HepG2 (cell line): ENCODE data around the gene DNLZ. TPM values are rescaled to one million over a fixed set of nuclear protein-coding genes. Genes with fewer than 3 reads are reported as not detected.

Source experiments
- CEBPZ ChIP-seq: IDR thresholded peaks from 2 replicates; pipeline ENCODE4 v1.6.1; 2012; ENCODE audit warnings: low read length, improper control_type of control experiment
- CHD4 ChIP-seq: fragments of 200-600 bp; sonication (generic); IDR thresholded peaks from 2 replicates; pipeline ENCODE4 v1.7.0; 2017; ENCODE audit warnings: mild to moderate bottlenecking, low read length, borderline replicate concordance
- CTCF ChIP-seq: sonication (generic); formaldehyde crosslinking; IDR thresholded peaks from 2 replicates; pipeline ENCODE4 v1.5.0; 2020; ENCODE audit warnings: mild to moderate bottlenecking, missing genetic modification reagents, moderate library complexity
- GRHL1 ChIP-seq: sonication (generic); formaldehyde crosslinking; conservative IDR thresholded peaks from 2 replicates; pipeline ENCODE4 v1.8.0; 2022; ENCODE audit warnings: missing genetic modification reagents
- LCORL ChIP-seq, 2 experiments: fragments of 450-650 bp in 1 of 2; sonication (generic) in 1 of 2; formaldehyde crosslinking in 1 of 2; IDR thresholded peaks; 2 replicates each; pipeline versions ENCODE4 v1.5.0 to v1.6.1; 2017 to 2020; ENCODE audit warnings: antibody characterized with exemption in 1 of 2, missing genetic modification reagents in 1 of 2
- MATR3 ChIP-seq: sonication (generic); formaldehyde crosslinking; IDR thresholded peaks from 2 replicates; pipeline ENCODE4 v1.4.0; 2020; ENCODE audit warnings: missing genetic modification reagents
- MIER3 ChIP-seq: IDR thresholded peaks from 2 replicates; pipeline ENCODE4 v1.6.1; 2016; ENCODE audit warnings: missing compliant biosample characterization, borderline replicate concordance
- SYNCRIP ChIP-seq: fragments of 200-400 bp; formaldehyde crosslinking; IDR thresholded peaks from 2 replicates; pipeline ENCODE4 v1.6.1; 2018; ENCODE audit warnings: mild to moderate bottlenecking, low read depth, low read length; ENCODE audit not compliant: insufficient read depth
- XRCC5 ChIP-seq: fragments of 200-400 bp; formaldehyde crosslinking; optimal IDR thresholded peaks from 2 replicates; pipeline ENCODE3; 2017; ENCODE audit warnings: mild to moderate bottlenecking, low read length
- ZBTB46 ChIP-seq: sonication (generic); formaldehyde crosslinking; IDR thresholded peaks from 2 replicates; pipeline ENCODE4 v1.4.0; 2020; ENCODE audit warnings: mild to moderate bottlenecking, missing genetic modification reagents, borderline replicate concordance
- ZMYM3 ChIP-seq: sonication (generic); formaldehyde crosslinking; IDR thresholded peaks from 2 replicates; pipeline ENCODE4 v1.5.1; 2020; ENCODE audit warnings: mild to moderate bottlenecking, missing genetic modification reagents
- ZNF224 ChIP-seq: sonication (generic); formaldehyde crosslinking; IDR thresholded peaks from 2 replicates; pipeline ENCODE4 v1.5.0; 2020; ENCODE audit warnings: mild to moderate bottlenecking, missing genetic modification reagents
- polyA plus RNA-seq, 8 experiments: library from polyadenylated mRNA; depleted of rRNA in 3 of 8; stranded (reverse) in 7 of 8; unstranded in 1 of 8; fragments of >200 nt; fragmentation: Illumina TruSeq in 4 of 8; extraction: Trizol in 4 of 8; gene quantifications; 2 replicates each; pipeline versions ENCODE4 v1.2.1 to v1.2.3, GENCODE V29; 2011 to 2016; ENCODE audit warnings: low read depth in 4 of 8, missing spikeins in 1 of 8, mixed read lengths in 1 of 8; ENCODE audit not compliant: insufficient read depth in 1 of 8
- total RNA-seq, 5 experiments: library from RNA; depleted of rRNA; stranded (reverse); fragments of >200 nt; fragmentation: Illumina TruSeq; extraction: Trizol; gene quantifications; 2 replicates each; pipeline ENCODE4 v1.2.3, GENCODE V29; 2016; ENCODE audit warnings: low read depth in 1 of 5
- TF ChIP-seq, protein P1 (sequence below): sonication (generic); formaldehyde crosslinking; IDR thresholded peaks from 2 replicates; pipeline ENCODE4 v1.4.0; 2020; ENCODE audit warnings: mild to moderate bottlenecking, missing genetic modification reagents
- TF ChIP-seq, protein P2 (sequence below): sonication (generic); formaldehyde crosslinking; conservative IDR thresholded peaks from 2 replicates; pipeline ENCODE4 v1.4.0; 2020; ENCODE audit warnings: missing genetic modification reagents
- TF ChIP-seq, protein P3 (sequence below): sonication (generic); formaldehyde crosslinking; IDR thresholded peaks from 2 replicates; pipeline ENCODE4 v1.5.1; 2020; ENCODE audit warnings: missing genetic modification reagents, mild to moderate bottlenecking, borderline replicate concordance

The DNLZ gene
- total and polyA plus RNA-seq, 2 of the 13 experiments (the other 11 are each of a cell fraction or from before 2014, with no cell fraction given): 3.4 to 8.0 TPM

- TF ChIP-seq XRCC5 (no peak), MATR3 (CRISPR knock-in tag) (no peak), CTCF (CRISPR knock-in tag) (peak; percentile 36), ZMYM3 (CRISPR knock-in tag) (no peak), ZBTB46 (CRISPR knock-in tag) (no peak), LCORL (IDR thresholded peaks at IDR 0.05) (no peak), LCORL (CRISPR knock-in tag; IDR thresholded peaks at IDR 0.05) (no peak), CHD4 (no peak), SYNCRIP (no peak), CEBPZ (no peak), ZNF224 (CRISPR knock-in tag) (no peak), MIER3 (no peak), GRHL1 (no peak)
- TF ChIP-seq, protein P1, sequence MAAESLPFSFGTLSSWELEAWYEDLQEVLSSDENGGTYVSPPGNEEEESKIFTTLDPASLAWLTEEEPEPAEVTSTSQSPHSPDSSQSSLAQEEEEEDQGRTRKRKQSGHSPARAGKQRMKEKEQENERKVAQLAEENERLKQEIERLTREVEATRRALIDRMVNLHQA: no peak
- TF ChIP-seq, protein P2, sequence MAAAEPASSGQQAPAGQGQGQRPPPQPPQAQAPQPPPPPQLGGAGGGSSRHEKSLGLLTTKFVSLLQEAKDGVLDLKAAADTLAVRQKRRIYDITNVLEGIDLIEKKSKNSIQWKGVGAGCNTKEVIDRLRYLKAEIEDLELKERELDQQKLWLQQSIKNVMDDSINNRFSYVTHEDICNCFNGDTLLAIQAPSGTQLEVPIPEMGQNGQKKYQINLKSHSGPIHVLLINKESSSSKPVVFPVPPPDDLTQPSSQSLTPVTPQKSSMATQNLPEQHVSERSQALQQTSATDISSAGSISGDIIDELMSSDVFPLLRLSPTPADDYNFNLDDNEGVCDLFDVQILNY: no peak
- TF ChIP-seq, protein P3, sequence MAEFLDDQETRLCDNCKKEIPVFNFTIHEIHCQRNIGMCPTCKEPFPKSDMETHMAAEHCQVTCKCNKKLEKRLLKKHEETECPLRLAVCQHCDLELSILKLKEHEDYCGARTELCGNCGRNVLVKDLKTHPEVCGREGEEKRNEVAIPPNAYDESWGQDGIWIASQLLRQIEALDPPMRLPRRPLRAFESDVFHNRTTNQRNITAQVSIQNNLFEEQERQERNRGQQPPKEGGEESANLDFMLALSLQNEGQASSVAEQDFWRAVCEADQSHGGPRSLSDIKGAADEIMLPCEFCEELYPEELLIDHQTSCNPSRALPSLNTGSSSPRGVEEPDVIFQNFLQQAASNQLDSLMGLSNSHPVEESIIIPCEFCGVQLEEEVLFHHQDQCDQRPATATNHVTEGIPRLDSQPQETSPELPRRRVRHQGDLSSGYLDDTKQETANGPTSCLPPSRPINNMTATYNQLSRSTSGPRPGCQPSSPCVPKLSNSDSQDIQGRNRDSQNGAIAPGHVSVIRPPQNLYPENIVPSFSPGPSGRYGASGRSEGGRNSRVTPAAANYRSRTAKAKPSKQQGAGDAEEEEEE (CRISPR knock-in tag): no peak
Measured at GRCh38 chr9:136341042-136341655, 22.4 kb downstream of the DNLZ start (continued).
